Lower lobe of right lung (tissue), 2 donors: Measurements from ENCODE around the gene C3orf20. TPM values are rescaled to one million over a fixed set of nuclear protein-coding genes. Genes with fewer than 3 reads are reported as not detected.

ENCODE experiments used
- ATAC-seq, 2 donors: fragments of 200-7000 bp; cut with Tn5 transposase; one replicate each; pipeline ENCODE4 v1.9.1; 2020 to 2022; ENCODE audit warnings: mild to moderate bottlenecking in 2 of 2, moderate library complexity in 2 of 2
- DNase-seq: peaks from one replicate; pipeline ENCODE4 v3.0.0-alpha.2; 2020
- H3K27ac ChIP-seq: fragments of 200-600 bp; one replicate; pipeline ENCODE4 v1.8.0; 2022
- H3K27me3 ChIP-seq: fragments of 200-600 bp; one replicate; pipeline ENCODE4 v1.8.0; 2022; ENCODE audit warnings: low read depth
- H3K36me3 ChIP-seq: fragments of 200-600 bp; one replicate; pipeline ENCODE4 v1.8.0; 2022; ENCODE audit warnings: mild to moderate bottlenecking
- H3K4me1 ChIP-seq: fragments of 200-600 bp; one replicate; pipeline ENCODE4 v1.8.0; 2022
- H3K4me3 ChIP-seq: fragments of 200-600 bp; one replicate; pipeline ENCODE4 v1.8.0; 2022; ENCODE audit warnings: mild to moderate bottlenecking
- H3K9me3 ChIP-seq: fragments of 200-600 bp; one replicate; pipeline ENCODE4 v1.8.0; 2022
- intact Hi-C: fragments of 100-400 bp; cut with DNase I; formaldehyde crosslinking; loops from one replicate; pipeline ENCODE4 v1.11.0; 2022
- total RNA-seq: library from RNA; stranded (reverse); fragmentation: NEBNext Ultra II Directional; extraction: Animal tissue kit (Norgen Biotek cat#: 25700); gene quantifications from one replicate; pipeline ENCODE4 v1.2.1, GENCODE V29; 2021
- TF ChIP-seq, protein P1 (sequence below): fragments of 200-600 bp; IDR thresholded peaks from one replicate; pipeline ENCODE4 v1.8.0; 2022; ENCODE audit warnings: antibody characterized with exemption, mild to moderate bottlenecking
- donor health status: DM: no; HTN: yes; CAD: no; lungs with severe emphysema.

Gene C3orf20
- total RNA-seq, 1 donor from 2014 or later: not detected

DNA sequence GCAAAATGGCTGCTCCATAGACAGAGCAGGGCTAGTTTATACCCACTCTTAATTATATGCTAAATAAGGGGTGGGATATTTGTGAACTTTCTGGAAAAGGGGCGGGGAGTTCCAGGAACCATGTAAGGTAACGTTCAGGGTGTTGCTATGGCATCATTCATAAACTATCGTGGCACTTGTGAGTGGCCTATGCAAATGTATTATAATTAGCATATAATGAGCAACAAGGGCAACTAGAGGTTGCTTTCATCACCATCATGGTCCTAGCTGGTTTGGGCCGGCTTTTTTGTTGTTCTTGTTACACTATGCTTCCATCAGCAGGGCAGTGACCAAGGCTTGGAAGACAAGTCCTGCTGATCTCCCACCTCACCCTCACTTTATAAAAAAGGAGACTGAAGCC, 100.6 kb downstream of the C3orf20 start:
- TF ChIP-seq, protein P1, sequence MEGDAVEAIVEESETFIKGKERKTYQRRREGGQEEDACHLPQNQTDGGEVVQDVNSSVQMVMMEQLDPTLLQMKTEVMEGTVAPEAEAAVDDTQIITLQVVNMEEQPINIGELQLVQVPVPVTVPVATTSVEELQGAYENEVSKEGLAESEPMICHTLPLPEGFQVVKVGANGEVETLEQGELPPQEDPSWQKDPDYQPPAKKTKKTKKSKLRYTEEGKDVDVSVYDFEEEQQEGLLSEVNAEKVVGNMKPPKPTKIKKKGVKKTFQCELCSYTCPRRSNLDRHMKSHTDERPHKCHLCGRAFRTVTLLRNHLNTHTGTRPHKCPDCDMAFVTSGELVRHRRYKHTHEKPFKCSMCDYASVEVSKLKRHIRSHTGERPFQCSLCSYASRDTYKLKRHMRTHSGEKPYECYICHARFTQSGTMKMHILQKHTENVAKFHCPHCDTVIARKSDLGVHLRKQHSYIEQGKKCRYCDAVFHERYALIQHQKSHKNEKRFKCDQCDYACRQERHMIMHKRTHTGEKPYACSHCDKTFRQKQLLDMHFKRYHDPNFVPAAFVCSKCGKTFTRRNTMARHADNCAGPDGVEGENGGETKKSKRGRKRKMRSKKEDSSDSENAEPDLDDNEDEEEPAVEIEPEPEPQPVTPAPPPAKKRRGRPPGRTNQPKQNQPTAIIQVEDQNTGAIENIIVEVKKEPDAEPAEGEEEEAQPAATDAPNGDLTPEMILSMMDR: no peak
- H3K9me3 ChIP-seq: peaks cover 10% of the 10 kb centered on the region
- ATAC-seq (no peak), DNase-seq (no peak)
- H3K4me3 ChIP-seq: no peak overlapping the region
- H3K27ac ChIP-seq: no peak overlapping the region
- no peaks in the 10 kb centered on the region for H3K27me3 ChIP-seq
- H3K4me1 ChIP-seq: no peaks in the 10 kb centered on the region
- intact Hi-C loops: no loop called here
- H3K36me3 ChIP-seq: no peaks in the 10 kb centered on the region

DNA sequence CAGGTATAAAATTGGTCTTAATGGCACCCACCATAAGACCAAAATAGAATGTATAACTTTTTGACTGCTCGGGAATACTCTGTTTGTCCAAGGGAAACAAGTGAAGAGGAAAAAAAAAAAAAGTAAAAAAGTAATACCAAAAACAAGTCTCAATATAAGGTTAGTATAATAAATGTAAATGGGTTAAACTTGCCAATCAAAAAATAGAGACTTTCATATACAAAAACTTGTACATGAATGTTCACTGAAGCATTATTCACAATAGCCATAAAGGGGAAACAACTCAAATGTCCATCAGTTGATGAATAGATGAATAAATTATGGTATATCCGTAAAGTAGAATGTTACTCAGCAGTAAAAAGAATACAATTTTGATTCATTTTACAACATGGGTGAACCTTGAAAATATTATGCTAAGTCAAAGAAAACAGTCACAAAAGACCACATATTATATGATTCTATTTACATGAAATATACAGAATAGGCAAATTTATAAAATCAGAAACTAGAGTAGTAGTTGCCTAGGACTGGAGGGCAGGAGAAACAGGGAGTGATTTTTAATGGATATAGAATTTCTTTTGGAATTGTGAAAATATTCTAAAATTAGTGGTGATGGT, 104.2 kb downstream of the C3orf20 start:
- TF ChIP-seq, protein P1: no peak
- Histone ChIP-seq H3K4me3 (no peak overlapping the region), H3K27me3 (no peaks in the 10 kb centered on the region), H3K36me3 (no peaks in the 10 kb centered on the region), H3K27ac (no peak overlapping the region), H3K4me1 (no peaks in the 10 kb centered on the region), H3K9me3 (peaks cover 10% of the 10 kb centered on the region)
- intact Hi-C loops: no loop called here
- no peak for DNase-seq
- no peak for ATAC-seq

DNA sequence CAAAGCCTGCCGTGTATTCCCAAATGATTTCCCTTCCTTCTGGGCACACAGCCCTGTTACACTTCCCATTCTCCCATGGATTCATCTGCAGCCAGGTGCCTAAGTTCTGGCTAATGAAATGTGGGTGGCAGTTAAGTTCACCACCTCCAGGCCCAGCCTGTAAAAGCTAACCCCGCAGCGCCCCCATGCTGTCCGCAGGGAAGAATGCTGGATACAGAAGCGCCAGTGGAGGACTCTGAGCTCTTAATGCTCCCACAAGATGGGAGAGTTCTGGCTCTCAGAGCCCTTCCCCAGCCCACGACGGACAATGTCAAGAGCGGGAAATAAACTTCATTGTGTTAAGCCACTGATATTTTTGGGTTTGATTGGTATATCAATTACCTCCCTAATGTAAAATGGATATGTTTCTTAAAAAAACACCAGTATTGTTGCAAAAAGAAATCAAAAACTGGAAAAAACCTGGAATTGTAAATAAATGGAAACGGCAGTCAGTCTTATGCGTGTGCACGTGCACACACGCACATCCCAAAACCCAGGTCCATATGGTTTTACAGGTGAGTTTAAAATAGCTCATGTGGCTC, 106.1 kb downstream of the C3orf20 start:
- Histone ChIP-seq H3K4me3 (no peak overlapping the region), H3K36me3 (no peaks in the 10 kb centered on the region), H3K27ac (no peak overlapping the region), H3K27me3 (peaks cover 3% of the 10 kb centered on the region), H3K9me3 (peaks cover 10% of the 10 kb centered on the region), H3K4me1 (no peaks in the 10 kb centered on the region)
- DNase-seq (peak; percentile 68), ATAC-seq (peak; percentile 75 to 80)
- TF ChIP-seq, protein P1: peak; percentile 65
- intact Hi-C loops: no loop called here

DNA sequence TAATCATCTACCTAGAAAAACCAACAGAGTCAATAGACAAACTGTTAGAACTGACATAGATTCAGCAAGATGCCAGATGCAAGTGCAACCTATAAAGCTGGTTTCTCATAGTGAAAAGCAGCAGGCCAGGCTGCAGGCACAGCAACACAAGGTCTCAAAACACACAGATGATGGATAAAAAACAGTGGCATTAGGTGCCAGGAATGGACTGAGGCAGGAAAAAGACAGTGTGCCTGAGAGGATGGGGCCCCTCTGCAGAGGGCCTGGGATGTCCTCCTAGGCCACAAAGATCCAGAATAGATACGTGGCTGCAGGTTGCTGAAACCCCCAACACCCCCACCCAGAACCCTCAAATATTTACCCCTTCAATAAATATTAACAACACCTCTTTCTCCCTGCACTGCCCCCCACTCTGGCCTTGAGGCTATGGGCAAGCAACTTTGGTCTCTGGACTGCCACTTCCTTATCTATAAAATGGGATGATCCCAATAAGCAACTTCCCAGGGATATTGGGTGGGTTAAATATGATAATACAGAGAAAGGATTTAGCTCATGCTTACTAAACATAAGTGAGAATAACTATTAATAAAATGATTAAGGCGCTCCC, 108.6 kb downstream of the C3orf20 start:
- no peak for DNase-seq
- H3K27me3 ChIP-seq: peaks cover 3% of the 10 kb centered on the region
- peaks cover 10% of the 10 kb centered on the region for H3K9me3 ChIP-seq
- TF ChIP-seq, protein P1: no peak
- no peak for ATAC-seq
- intact Hi-C loops: no loop called here
- H3K4me1 ChIP-seq: no peaks in the 10 kb centered on the region
- no peaks in the 10 kb centered on the region for H3K36me3 ChIP-seq
- no peak overlapping the region for H3K4me3 ChIP-seq
- no peak overlapping the region for H3K27ac ChIP-seq

DNA sequence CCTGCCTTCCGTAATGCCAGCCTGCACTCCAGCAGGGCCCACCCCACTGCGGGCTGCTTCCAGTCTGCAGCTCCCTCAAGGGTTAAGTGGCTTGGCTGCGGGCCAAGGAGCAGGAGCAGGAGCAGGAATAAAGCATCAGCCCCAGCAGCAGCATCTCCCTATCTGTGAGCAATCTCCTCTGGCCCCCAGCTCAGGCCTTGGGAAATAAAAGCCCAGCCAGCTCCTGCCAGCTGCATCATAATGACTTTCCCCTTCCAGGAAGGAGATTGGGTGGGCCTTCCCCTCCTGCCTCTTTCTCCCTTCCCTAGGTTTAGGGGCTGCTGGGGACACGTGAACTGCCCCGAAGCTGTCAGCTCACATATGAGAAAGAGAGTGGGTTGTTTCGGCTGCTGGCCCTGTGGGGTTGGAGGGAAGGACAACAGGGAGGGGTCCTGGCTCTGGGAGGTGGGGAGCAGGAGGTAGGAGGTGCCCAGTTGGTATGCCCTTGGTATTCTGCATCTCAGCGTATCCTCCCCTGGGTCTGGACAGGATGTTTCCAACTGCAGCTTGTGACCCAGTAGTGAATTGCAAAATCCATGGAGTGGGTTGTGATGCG, 109.2 kb downstream of the C3orf20 start:
- Histone ChIP-seq H3K4me1 (no peaks in the 10 kb centered on the region), H3K27ac (no peak overlapping the region), H3K27me3 (peaks cover 3% of the 10 kb centered on the region), H3K9me3 (peaks cover 4% of the 10 kb centered on the region), H3K36me3 (no peaks in the 10 kb centered on the region), H3K4me3 (no peak overlapping the region)
- DNase-seq (peak; percentile 48), ATAC-seq (no peak)
- intact Hi-C loops: no loop called here
- TF ChIP-seq, protein P1: no peak
